Measurements from ENCODE around the gene ASB18.

DNA sequence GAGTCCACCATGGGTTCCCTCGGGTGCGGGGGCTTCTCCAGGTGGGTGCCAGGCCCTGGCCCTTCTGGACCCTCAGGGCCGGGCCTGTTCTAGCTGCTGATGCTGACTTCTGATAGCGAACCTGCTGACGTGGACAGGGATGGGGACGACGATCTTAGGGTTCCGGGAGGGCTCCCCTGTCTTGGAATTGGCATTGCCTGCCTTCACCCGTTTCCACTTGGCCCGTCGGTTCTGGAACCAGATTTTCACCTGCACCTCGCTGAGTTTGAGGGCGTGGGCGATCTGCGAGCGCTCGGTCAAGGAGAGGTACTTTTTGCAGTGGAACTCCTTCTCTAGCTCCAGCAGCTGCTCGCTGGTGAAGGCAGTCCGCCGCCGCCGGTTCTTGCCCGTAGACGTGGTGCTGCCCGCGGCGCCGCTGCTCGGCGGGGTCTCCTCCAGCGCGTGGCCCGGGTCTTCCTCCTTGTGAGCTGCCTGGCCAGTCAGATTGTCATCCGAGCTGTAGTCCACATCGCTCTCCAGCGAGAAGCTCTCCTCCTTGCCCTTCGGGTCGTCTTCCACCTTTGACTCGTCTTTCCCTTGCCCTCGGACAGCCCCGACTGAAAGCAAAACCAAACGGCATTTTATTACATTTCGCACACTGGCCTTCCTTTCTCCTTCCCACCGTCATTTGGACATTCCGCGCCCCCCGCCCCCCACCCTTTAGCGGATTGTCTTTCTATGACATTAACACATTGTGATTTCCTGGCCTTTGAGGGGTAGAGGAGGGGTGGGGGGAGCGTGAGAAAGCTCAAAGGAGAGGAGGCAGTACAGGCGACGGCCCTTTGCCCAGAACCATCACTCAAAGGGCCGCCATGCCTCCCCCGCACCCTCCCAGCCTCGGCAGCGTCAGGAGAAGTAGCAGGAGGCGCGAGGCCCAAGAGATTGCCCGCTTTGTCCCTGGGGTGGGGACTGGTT is 98.1 kb downstream of the ASB18 start:
- TF ChIP-seq, protein P1, sequence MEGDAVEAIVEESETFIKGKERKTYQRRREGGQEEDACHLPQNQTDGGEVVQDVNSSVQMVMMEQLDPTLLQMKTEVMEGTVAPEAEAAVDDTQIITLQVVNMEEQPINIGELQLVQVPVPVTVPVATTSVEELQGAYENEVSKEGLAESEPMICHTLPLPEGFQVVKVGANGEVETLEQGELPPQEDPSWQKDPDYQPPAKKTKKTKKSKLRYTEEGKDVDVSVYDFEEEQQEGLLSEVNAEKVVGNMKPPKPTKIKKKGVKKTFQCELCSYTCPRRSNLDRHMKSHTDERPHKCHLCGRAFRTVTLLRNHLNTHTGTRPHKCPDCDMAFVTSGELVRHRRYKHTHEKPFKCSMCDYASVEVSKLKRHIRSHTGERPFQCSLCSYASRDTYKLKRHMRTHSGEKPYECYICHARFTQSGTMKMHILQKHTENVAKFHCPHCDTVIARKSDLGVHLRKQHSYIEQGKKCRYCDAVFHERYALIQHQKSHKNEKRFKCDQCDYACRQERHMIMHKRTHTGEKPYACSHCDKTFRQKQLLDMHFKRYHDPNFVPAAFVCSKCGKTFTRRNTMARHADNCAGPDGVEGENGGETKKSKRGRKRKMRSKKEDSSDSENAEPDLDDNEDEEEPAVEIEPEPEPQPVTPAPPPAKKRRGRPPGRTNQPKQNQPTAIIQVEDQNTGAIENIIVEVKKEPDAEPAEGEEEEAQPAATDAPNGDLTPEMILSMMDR (IDR thresholded peaks at IDR 0.05) = no peak
- no peak for TF ChIP-seq POLR2A (IDR thresholded peaks at IDR 0.05)
